Measurements from ENCODE around the gene ICAM5.
A peak's percentile ranks its signal among the peaks of the same experiment; 100 is the strongest.
"Not testable (repeated sequence)": the region's sequence is repeated elsewhere in the genome, so short reads cannot be mapped to it uniquely, and the experiment has no call there.

ICAM5 gene

GRCh38 chr19:10270180-10270615 lies 19.6 kb upstream of the ICAM5 start:
- peak; percentile 92 for DNase-seq

DNA sequence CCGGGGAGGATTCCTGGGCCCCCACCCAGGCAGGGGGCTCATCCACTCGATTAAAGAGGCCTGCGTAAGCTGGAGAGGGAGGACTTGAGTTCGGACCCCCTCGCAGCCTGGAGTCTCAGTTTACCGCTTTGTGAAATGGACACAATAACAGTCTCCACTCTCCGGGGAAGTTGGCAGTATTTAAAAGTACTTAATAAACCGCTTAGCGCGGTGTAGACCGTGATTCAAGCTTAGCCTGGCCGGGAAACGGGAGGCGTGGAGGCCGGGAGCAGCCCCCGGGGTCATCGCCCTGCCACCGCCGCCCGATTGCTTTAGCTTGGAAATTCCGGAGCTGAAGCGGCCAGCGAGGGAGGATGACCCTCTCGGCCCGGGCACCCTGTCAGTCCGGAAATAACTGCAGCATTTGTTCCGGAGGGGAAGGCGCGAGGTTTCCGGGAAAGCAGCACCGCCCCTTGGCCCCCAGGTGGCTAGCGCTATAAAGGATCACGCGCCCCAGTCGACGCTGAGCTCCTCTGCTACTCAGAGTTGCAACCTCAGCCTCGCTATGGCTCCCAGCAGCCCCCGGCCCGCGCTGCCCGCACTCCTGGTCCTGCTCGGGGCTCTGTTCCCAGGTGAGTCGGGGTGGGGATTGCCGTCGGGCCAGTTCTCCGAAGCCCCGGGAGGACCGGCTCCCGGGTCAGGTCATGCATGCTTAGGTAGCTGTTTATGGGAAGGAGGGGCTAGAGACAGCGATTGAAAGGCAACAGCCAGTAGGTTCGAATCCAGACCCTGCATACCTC lies 18.9 kb upstream of the ICAM5 start, which contains the start of gene ICAM1:
TSS of gene ICAM1 (plus strand) at position 505 of the 779 bp plus-strand sequence. CDS start at position 545, 40 bp downstream.
- DNase-seq: peak; percentile 91

DNA sequence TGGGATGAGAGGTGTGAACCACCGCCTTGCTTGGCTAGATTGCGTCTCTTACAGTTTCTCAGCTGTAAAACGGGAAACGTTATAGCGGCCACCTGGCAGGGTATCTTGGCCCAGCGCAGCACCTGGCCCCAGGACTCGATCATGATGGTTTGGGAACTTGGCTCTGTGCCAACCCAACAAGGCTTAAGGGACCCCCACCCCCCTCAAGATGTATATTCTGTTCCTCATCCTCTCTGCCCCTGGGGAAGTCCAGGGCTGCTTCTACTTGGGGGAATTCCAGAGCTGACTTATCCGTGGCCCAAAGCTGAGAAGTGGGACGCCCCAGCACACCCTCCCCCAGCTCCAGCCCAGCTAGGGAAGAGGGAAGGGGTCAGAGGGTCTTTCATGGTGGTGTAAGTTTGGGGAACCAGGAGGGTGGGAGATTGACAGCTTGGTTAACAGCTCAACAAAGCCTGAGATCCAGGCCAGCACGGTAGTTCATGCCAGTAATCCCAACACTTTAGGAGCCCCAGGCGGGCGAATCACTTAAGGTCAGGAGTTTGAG lies 18.1 kb upstream of the ICAM5 start:
- DNase-seq: no peak

DNA sequence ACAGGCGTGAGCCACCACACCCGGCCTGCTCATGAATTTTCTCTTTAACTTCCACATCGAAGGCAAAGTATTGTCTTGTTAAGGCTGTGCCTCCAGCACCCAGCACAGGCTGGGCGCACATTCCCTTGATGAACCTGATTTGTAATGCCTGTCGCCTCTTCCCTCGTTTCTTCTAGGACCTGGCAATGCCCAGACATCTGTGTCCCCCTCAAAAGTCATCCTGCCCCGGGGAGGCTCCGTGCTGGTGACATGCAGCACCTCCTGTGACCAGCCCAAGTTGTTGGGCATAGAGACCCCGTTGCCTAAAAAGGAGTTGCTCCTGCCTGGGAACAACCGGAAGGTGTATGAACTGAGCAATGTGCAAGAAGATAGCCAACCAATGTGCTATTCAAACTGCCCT lies 15.2 kb upstream of the ICAM5 start:
- no peak for DNase-seq

GRCh38 chr19:10277795-10278589 lies 11.8 kb upstream of the ICAM5 start:
- DNase-seq: no peak

DNA sequence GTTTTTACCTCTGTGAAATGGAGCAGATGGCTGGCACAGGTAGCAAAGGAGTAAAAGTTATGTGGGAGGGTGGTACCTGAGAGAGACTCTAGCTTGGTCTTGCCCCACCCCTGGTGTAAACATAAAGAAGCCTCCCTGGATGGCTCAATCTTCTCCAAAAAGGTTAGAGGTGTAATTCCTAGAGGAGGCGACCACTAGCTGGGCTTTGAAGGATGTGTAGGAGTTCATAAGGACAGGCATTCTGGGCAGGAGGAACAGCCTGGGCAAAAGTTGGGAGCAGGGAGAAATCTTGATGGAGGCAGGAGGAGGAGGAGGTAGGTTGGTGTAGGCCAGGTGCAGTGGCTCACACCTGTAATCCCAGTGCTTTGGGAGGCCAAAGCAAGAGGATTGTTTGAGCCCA lies 10.8 kb upstream of the ICAM5 start:
- no peak for DNase-seq

DNA sequence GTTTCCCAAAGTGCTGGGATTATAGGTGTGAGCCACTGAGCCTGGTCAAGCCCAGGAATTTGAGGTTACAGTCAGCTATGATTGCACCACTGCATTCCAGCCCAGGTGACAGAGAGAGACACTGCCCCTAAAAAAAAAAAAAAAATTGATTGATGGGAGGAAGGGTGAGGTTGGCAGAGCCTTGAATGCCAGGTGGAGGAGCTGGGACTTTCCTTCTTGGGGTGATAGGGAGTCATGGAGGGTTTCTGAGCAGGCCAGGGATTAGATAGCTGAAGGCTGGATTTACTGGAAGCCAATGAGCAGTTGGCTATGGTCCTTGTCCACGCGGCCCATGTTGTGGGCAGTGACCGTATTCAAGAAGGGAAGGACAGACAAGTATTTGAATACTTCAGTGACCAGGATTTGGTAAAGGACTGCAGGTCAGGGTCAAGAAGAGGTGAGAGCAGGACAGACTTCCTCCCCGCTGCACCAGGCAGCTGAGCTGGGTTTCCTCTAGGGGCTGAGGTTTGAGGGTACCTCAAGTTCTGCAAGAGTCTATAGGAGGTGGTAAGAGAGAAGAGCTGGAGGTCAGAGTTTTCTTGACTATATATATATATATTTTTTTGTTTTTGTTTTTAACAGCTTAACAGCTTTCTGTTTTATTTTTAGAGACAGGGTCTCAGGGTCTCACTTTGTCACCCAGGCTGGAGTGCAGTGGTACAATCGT lies 9.9 kb upstream of the ICAM5 start:
- DNase-seq: no peak

DNA sequence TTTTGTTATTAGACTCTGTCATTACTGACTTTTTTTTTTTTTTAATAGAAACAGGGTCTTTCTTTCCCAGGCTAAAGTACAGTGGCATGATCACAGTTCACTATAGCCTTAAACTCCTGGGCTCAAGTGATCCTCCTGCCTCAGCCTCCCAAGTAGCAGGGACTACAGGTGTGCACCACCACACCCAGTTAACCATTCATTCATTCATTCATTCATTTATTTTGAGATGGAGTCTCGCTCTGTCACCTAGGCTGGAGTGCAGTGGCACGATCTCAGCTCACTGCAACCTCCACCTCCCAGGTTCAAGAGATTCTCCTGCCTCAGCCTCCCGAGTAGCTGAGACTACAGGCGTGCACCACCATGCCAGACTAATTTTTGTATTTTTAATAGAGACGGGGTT lies 7.7 kb upstream of the ICAM5 start:
- not testable (repeated sequence) for DNase-seq

- DNase-seq: no peak
These were observed 6.3 kb upstream of the ICAM5 start for GRCh38 chr19:10283301-10284064.

DNA sequence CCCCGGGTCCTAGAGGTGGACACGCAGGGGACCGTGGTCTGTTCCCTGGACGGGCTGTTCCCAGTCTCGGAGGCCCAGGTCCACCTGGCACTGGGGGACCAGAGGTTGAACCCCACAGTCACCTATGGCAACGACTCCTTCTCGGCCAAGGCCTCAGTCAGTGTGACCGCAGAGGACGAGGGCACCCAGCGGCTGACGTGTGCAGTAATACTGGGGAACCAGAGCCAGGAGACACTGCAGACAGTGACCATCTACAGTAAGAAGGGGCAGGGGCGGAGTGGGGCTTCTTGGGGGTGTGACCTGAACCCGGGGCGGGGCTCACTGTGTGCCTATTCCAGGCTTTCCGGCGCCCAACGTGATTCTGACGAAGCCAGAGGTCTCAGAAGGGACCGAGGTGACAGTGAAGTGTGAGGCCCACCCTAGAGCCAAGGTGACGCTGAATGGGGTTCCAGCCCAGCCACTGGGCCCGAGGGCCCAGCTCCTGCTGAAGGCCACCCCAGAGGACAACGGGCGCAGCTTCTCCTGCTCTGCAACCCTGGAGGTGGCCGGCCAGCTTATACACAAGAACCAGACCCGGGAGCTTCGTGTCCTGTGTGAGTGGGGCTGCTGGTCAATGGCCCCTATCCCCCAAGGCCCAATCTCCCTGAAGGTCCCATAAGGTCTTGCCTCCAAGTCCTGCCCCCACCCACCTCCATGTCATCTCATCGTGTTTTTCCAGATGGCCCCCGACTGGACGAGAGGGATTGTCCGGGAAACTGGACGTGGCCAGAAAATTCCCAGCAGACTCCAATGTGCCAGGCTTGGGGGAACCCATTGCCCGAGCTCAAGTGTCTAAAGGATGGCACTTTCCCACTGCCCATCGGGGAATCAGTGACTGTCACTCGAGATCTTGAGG lies 5.4 kb upstream of the ICAM5 start:
- DNase-seq: no peak

GRCh38 chr19:10284960-10285278 lies 4.8 kb upstream of the ICAM5 start:
- DNase-seq: no peak

- no peak for DNase-seq
These were observed 4.4 kb upstream of the ICAM5 start for GRCh38 chr19:10285393-10285792.

DNA sequence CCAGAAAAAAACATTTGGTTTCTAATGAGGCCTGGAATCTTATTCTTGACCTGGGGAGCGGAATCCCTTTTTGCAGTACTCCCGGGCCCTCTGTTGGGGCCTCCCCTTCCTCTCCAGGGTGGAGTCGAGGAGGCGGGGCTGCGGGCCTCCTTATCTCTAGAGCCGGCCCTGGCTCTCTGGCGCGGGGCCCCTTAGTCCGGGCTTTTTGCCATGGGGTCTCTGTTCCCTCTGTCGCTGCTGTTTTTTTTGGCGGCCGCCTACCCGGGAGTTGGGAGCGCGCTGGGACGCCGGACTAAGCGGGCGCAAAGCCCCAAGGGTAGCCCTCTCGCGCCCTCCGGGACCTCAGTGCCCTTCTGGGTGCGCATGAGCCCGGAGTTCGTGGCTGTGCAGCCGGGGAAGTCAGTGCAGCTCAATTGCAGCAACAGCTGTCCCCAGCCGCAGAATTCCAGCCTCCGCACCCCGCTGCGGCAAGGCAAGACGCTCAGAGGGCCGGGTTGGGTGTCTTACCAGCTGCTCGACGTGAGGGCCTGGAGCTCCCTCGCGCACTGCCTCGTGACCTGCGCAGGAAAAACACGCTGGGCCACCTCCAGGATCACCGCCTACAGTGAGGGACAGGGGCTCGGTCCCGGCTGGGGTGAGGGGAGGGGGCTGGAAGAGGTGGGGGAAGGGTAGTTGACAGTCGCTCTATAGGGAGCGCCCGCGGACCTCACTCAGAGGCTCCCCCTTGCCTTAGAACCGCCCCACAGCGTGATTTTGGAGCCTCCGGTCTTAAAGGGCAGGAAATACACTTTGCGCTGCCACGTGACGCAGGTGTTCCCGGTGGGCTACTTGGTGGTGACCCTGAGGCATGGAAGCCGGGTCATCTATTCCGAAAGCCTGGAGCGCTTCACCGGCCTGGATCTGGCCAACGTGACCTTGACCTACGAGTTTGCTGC lies 2.7 kb upstream of the ICAM5 start, which contains the start of gene ICAM4:
TSS of gene ICAM4 (plus strand) at position 153 of the 935 bp plus-strand sequence. CDS start at position 211, 58 bp downstream.
- DNase-seq: peak; percentile 69

DNA sequence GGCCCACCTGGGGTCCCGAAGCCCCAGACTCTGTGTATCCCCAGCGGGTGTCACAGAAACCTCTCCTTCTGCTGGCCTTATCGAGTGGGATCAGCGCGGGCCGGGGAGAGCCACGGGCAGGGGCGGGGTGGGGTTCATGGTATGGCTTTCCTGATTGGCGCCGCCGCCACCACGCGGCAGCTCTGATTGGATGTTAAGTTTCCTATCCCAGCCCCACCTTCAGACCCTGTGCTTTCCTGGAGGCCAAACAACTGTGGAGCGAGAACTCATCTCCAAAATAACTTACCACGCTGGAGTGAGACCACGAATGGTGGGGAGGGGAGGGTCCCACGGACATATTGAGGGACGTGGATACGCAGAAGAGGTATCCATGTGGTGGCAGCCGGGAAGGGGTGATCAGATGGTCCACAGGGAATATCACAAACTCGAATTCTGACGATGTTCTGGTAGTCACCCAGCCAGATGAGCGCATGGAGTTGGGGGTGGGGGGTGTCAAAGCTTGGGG lies 1.0 kb upstream of the ICAM5 start:
- DNase-seq: peak; percentile 80

DNA sequence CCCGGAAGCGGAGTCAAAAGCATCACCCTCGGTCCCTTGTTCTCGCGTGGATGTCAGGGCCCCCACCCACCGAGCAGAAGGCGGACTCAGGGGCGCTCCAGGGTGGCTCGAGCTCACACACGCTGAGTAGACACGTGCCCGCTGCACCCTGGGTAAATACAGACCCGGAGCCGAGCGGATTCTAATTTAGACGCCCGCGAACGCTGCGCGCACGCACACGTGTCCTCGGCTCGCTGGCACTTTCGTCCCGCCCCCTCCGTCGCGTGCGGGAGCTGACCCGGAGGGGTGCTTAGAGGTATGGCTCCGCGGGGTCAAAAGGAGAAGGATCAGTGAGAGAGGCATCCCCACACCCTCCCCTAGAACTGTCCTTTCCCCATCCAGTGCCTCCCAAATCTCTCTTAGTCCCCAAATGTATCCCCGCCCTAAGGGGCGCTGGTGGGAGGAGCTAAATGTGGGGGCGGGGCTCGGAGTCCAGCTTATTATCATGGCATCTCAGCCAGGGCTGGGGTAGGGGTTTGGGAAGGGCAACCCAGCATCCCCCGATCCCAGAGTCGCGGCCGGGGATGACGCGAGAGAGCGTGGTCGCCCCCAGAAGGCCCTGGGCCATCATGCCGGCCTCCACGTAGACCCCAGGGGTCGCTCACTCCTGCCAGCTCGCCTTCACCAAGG lies 451 bp upstream of the ICAM5 start:
- peak; percentile 87 for DNase-seq

GRCh38 chr19:10290357-10290875 lies 664 bp downstream of the ICAM5 start:
- DNase-seq: peak; percentile 67

- no peak for DNase-seq
These were observed 1.3 kb downstream of the ICAM5 start for GRCh38 chr19:10290876-10291553.

DNA sequence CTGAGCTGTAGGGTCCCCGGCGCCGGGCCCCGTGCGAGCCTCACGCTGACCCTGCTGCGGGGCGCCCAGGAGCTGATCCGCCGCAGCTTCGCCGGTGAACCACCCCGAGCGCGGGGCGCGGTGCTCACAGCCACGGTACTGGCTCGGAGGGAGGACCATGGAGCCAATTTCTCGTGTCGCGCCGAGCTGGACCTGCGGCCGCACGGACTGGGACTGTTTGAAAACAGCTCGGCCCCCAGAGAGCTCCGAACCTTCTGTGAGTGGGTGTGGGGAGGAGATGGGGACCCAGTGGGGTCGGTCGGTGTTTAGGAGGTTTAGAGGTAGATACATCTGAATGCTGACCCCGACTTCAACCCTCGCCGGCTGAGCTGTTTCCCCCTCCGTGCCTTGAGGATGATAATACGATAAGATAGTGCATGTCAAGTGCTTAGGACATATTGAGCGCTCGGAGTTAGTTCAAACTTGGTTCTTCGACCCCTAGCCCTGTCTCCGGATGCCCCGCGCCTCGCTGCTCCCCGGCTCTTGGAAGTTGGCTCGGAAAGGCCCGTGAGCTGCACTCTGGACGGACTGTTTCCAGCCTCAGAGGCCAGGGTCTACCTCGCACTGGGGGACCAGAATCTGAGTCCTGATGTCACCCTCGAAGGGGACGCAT lies 1.9 kb downstream of the ICAM5 start:
- peak; percentile 77 for DNase-seq
